NCI-H2107 treated with DMSO at 0.1 percent for 48 hours (cell line): ENCODE results near the gene MTREX.

Experiments used
- DNase-seq: peaks from one replicate; lab custom pipeline; 2025; ENCODE audit not compliant: unreplicated experiment; lab: John Stamatoyannopoulos, UW

MTREX gene

DNA sequence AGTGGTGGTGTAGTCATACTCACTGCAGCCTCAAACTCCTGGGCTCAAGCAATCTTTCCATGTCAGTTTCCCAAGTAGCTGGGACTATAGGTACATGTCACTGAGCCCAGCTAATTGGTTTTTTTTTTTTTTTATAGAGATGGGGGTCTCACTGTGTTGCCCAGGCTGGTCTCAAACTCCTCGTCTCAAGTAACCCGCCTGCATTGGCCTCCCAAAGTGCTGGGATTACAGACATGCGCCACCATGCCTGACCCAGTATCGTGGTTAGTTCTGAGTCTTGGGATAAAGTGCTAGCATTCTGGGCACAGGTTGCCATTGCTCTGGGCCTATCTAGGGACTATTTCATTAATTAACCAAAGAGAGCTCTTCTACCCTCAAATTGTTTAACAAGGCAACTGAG, 118.7 kb downstream of the MTREX start:
- no peak for DNase-seq

DNA sequence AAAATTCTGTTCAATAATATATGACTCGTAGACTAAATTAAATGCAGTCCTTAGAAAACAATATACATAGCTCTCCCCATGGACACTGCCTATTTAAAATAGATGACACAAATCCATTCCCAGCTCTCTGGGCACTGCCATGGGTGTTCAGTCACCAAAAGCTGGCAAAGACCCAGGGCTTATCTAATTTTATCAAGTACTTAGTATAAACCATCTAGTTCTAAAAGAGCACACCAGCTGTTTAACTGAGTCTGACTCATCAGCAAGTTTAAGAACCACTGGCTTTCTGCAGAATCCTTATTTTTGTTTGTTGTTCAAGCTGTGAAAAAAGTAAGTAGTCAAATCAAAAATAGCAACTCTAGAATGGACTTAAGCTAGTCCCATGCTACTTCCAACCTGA, 119.4 kb downstream of the MTREX start:
- DNase-seq, result no peak

DNA sequence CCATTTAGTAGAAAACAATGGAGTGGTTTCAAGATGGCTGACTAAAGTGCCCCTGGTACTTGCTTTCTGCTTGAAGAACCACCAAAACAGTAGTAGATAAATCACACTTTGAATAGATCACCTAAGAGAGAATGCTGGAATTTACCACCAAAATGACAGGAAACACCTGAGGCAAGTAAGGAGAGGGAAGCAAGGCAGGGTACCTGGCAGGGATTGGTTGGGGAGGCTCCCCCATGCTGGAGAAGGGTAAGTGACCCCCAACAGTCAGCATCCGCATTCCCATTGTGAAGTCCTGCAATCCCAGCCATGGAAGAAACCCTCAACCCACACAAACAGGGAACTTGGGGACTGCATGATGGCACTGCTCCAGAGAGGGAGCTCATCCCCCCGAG, 121.4 kb downstream of the MTREX start:
- DNase-seq, result no peak

DNA sequence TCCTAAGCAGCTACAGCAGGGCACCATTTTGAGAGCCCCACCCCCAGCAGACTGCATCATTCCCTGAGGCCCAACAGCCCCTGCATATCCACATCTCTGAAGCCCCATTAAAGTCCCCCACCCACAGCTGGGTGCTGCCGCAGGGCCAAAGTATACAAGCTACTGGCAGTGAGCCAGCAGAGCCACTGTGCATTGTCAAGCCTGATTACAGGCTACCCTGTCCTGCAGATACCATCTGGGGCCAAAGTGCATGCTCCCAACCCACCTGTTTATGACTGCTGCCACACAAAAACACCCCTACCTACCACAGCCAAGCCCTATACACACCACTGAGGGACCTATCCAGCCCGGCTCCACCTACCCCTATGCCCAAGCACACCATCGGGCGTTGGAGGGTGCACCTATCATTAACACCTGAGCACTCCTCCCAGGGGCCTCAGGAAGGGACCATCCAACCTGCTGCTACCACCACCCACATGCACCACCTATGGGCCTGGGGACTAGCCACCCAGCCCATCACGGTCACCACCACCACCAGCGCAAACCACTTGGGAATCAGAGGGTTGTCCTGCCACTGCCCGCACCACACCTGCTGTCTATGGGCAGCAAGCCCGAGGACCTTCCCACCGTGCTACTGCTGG, 121.9 kb downstream of the MTREX start:
- DNase-seq, result no peak

DNA sequence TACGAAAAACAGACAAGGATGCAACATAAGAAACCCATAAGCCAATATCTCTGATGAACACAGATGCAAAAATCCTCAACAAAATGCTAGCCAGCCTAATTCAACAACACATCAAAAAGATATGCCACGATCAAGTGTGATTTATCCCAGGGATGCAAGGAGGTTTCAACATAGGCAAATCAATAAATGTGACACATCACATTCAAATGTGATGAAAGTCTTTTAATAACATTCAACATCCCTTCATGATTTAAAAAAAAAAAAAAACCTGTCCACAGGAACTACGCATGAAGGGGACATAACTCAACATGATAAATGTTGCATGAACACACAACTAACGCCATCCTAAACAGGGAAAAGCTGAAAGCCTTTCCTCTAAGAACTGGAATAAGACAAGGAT, 124.8 kb downstream of the MTREX start:
- DNase-seq, result no peak

DNA sequence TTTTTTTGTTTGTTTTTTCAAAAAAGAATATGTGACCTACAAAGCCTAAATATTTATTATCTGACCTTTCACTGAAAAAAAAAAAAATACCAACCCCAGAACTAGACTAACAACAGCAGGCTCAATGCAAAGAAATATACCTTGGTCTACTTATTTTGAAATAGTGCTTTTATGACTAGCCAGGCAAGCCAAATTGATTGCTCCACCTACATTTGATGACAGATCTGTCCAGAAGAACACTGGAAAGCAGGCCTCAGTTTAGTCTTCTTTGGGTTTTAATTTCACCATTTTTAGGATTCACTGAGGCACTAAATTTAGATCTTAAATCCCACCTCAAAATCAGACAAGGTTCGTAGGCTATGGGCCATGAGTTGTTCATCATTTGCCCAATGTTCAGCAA, 129.7 kb downstream of the MTREX start:
- no peak for DNase-seq

DNA sequence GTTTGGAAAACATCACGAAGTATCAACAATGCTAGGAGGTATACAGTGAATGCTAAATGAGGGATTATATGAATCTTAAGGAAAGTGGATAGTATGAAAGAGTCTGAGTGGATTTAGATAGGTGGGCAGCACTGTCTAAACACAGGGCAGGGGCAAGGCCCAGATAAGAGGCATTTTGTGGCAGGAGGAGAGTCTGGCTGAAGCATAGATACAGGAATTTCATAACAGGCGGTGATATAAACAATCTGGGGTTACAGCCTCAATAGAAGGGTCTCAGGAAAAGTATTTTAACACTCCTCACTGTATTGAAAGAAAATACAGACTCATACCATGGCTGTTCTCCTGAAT, 130.0 kb downstream of the MTREX start:
- no peak for DNase-seq

DNA sequence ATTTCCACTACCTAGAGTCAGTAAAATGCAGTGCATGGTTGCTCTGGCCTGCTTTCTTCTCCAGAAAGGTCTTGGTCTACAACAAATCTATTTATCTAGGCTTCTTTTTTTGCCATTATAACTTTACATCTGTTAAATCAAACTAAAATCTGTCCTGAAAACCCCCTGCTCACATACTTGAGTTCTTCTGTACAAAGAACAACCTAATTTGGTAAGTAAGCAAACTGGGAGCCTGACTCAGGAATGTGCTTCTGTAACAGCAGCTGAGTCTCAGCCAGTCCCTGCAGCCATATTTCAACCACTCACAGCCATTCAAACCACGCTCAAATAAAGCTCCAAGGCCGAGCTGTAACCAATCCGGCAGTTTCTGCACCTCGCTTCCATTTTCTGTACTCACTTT, 131.2 kb downstream of the MTREX start:
- DNase-seq, result no peak

DNA sequence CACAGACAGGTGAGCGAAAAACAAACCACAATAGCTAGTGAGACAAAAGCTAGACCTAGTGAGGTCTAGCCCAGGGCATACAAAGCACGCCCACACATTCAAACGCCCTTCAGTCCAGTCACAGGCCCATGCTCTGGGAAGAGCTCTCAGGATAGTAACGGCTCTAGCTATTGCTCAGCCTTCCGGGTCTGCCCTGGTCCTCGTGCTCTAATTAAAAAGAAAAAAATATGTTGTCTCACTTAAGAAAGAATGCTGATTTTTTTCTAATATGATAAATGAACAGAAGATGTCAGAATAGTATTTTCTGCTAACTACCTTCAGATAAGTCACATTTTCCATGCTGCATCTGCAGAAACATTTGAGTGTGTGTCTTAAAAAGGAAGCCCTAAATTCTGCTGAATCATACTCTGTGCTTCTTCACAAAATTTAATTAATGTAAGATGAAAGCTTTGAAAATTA, 132.4 kb downstream of the MTREX start:
- no peak for DNase-seq

DNA sequence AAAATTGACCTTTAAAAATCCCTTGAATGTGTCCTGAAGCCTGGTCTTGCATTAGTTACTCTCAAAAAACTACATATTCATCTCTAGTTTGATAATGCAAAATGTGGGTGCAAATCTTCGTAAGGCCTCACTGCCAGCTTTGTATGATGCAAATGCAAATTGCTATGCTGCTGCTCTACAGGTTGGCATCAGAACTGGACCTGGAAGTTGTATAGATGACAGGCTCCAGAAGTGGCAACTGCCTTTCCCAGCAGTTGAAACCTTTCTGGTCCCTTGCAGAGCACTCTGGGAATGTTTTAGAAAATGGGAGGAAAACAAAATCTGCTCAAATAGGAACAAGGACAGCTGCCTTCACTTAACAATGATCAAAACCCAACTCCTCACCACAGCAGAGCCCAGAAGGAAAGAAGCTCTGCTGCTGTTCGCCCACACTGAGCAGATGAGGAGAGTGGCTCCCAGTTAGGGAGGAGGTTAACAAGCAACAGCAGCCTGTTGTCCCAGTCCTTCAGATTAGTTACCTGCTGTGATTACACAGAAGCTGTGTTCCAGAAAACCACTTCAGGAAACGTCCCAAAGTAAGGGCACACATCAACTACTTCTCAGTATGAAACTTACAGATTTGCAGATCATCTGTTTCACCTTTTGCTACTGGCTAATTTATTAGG, 133.4 kb downstream of the MTREX start:
- DNase-seq, result no peak

DNA sequence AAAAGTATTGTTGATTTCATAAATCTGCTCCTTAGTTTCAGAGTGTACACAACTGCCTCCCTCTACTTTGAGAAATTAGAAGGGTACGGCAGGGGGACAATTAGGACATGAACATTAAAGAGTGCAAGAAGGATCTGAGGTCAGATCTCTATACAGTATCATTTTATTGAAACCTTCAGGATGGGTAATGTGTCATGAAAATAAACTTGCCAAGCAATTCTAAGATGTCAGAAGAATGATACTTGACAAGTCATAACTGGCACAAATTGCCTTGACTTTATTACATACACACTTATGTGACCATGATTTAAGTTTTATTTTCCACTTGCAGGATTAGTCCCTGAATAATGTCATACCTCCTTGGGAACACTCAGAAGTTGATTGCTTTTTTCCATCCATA, 134.2 kb downstream of the MTREX start:
- no peak for DNase-seq

DNA sequence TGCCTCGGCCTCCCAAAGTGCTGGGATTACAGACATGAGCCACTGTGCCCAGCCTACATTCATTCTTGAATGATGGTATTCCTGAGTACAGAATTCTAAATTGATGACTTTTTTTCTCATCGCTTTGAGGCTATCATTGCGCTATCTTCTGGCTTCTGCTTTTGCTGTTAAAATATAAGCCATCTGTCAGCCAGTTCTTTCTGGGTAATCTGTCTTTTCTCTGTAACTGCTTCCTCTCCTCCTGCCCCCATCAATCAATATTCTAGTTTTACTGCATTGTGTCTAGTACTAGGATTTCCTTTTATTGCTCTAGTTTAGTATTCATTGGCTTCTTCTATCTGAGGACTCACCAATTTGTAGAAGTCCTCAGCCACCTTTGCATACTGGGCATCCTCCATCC, 138.0 kb downstream of the MTREX start:
- DNase-seq, result no peak

DNA sequence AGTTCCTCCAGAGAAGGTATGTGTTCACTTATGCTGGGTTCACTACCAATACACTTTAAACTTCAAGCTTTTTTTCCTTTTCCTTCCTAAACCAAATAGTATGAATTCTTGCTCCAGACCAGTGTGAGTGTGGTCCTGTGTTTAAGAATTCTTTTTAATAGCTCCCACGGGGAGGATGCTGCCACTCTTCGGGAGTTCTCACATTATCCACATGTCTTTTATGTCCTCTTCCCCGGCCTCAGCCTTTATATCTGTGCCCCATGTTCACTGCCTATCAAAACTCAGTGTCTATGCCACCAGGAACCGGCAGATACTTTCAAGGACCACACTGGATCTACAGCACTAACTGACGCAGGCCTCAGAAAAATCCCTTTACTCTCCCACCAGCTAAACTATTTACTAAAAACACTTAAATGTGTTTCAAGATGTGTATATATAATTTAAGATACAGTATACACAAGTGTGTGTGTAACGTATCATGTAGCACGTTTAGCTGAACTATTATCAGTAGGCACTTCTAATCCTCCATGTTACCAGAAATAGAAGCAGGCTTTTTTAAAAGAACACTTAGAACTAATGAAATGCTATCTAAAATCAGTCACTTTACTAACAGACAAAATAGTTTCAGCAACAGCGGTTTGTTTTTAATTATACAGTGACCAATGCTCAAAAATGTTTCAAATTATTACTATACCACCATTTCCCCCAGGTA, 139.0 kb downstream of the MTREX start:
- DNase-seq, result no peak

DNA sequence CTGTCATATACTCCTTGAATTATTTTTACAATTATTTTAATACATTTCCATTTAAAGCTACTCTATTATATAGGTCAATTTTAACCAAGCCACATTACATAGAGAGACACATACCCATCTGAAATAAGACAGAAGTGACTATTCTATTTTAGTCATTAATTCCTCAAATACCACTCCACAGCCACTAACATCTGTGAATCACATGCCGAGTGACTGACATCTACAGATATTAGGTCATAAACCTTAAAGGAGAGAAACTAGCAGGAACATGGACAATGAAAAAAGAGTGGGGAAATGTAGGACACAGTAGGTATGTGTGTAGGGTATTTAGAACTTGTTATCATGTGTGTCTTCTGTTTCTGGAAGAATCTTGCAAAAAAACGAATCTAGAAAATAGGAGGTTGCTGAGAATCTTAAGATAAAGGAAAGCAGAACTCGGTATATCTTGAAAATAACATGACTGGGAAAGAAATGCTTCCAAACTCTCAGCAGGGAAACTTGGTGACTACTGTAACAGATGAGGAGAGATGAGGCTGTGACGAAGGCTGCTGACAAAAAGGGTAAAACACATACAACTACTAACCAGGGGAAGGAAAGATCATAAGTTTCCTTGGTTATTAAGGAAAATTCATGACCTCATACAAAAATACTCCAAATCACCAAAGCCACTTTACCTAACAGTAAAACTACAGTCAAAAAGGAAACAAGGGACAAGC, 142.4 kb downstream of the MTREX start:
- no peak for DNase-seq

DNA sequence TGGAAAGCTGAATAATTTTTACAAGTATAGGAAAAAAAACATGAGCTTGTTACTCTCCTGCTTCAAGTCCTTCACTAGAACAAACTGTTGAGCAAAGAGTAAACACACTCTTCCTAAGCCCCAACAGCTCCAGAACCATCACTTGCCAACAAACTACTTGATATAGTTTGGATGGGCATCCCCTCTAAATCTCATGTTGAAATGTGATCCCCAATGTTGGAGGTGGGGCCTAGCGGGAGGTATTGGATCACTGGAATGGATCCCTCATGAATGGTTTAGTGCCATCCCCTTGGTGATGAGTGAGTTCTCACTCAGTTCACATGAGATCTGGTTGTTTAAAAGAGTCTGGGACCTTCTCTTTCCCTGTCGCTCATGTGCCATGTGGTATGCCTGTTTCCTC, 144.2 kb downstream of the MTREX start:
- DNase-seq, result no peak

DNA sequence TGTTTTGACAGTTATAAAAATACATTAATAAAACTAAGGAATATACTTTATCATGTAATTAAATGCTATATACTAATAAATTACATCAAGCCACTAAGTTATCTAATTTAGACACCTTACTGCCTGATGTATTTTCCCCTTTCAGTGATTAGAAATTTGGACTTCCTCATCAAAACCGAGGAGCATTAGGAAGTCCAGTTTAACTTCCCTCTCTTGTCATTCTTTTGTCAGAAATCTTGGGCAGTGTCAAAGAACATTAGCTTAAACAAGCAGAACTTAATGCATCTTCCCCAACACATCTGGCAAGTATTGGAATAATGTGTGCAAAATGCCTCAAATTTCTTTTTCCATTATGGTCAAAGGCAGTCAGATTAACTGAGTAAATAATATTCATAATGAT, 145.4 kb downstream of the MTREX start:
- no peak for DNase-seq

DNA sequence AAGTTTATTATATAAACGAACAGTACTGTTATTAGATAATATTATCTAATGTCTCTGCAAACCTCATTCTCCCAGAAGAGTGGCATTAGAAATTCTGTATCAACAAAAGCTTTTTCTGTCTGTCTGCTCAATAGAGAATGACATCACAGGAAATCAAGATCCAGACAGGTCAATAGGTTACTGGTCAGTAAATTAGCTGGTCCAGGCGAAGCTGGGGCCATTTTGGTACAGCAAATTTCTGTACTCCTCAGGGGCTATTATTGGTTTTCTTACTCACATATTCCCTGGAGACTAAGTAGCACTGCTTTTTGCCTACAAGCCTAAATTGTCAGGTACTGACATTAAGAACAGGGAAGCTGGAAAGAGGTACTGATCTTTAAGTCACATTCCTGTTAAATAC, 146.5 kb downstream of the MTREX start:
- no peak for DNase-seq

DNA sequence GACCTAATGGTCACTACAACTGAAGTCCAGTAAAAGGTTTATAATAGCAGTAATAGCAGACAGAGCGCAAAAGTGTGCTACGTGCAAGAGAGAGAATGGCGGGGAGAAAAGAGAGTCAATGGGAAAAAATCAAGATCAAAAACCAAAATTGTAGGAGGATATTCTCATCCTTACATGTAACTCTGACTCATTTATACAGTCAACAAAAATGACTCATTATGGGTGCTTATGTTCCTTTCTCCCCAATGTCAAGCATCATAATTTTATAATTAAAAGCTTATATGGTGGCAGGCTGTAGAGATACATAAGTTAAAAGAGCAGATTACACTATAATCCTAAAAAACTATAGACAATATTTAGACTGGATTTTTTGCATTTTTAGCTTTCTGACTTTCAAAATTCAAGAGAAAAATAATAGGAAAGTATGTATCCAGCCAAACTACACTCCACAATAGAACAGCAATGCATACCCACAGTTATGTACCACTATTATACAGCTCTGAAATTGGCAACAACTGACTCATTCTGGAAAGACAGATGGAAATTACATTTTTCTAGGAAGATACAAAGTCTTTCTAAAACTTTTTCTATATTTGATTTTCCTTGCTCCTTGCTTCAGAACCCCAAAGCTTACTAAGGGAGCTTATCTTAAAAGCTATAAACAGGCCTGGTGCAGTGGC, 148.6 kb downstream of the MTREX start:
- no peak for DNase-seq

DNA sequence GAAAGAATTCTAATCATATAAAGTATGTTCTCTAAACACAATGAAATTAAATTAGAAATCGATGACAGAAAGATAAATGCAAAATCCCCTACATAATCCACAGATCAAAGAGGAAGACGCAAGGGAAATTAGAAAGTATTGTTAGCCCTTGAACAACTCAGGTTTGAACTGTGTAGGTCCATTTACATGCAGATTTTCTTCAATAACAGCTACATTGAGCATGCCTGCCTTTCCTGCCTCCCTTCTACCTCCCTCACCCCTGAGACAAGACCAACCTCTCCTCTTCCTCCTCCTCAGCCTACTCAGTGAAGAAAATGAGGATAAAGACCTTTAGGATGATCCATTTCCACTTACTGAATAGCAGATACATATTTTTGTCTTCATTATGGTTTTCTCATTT, 151.8 kb downstream of the MTREX start:
- DNase-seq, result no peak

DNA sequence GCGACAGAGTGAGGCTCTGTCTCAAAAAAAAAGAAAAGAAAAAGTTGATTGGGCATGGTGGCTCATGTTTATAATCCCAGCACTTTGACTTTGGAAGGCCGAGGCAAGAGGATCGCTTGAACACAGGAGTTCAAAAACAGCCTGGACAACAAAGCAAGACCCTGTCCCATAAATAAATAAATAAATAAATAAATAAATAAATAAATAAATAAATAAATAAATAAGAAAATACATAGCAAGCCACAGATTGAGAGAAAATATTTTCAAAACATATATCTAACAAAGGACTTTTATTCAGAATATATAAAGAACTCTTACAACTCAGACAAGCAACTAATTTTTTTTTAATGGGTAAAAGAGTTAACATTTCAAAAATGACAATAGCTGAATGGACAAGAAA, 155.8 kb downstream of the MTREX start:
- DNase-seq, result no peak

DNA sequence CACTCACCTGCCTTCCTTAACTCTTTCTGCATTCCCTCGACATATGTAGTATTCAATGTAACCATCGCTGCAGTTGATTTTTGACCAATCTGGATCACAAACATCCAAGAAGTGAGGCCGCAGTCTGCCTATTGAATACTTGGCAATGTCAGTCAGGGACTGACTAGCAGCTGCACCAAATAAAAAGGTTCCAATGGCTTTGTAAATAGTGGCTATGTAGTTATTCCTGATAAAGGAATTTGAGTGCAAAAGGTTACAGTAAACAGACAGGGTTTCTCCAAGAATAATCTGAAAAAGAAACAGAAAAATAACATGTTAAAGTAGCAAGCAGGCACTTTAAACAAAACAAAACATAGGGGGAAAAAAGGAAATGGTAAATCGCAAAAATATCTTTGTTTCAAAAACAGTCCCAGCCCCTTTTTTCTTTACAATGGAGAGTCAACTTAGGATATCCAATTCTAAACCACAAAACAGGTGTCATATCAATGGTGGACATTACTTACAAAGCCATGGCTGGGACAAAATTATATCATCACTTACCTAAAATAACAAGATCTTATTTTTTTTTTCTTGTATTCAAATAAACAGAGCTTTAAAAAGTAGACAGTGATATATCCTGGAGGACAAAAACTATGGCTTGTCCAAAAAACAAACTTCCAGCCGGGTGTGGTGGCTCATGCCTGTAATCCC, 160.2 kb downstream of the MTREX start:
- DNase-seq, result no peak
